Activated CD8-positive, alpha-beta memory T cell treated with anti-CD3 and anti-CD28 coated beads for 24 hours (primary cell): ENCODE results near the gene SNX19.
"Not testable (repeated sequence)": the region's sequence is repeated elsewhere in the genome, so short reads cannot be mapped to it uniquely, and the experiment has no call there.

ENCODE experiments used
- DNase-seq: peaks from one replicate; pipeline ENCODE4 v3.0.0-alpha.2; 2020

SNX19 gene, protein sequence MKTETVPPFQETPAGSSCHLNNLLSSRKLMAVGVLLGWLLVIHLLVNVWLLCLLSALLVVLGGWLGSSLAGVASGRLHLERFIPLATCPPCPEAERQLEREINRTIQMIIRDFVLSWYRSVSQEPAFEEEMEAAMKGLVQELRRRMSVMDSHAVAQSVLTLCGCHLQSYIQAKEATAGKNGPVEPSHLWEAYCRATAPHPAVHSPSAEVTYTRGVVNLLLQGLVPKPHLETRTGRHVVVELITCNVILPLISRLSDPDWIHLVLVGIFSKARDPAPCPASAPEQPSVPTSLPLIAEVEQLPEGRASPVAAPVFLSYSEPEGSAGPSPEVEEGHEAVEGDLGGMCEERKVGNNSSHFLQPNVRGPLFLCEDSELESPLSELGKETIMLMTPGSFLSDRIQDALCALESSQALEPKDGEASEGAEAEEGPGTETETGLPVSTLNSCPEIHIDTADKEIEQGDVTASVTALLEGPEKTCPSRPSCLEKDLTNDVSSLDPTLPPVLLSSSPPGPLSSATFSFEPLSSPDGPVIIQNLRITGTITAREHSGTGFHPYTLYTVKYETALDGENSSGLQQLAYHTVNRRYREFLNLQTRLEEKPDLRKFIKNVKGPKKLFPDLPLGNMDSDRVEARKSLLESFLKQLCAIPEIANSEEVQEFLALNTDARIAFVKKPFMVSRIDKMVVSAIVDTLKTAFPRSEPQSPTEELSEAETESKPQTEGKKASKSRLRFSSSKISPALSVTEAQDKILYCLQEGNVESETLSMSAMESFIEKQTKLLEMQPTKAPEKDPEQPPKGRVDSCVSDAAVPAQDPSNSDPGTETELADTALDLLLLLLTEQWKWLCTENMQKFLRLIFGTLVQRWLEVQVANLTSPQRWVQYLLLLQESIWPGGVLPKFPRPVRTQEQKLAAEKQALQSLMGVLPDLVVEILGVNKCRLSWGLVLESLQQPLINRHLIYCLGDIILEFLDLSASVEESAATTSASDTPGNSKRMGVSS

DNA sequence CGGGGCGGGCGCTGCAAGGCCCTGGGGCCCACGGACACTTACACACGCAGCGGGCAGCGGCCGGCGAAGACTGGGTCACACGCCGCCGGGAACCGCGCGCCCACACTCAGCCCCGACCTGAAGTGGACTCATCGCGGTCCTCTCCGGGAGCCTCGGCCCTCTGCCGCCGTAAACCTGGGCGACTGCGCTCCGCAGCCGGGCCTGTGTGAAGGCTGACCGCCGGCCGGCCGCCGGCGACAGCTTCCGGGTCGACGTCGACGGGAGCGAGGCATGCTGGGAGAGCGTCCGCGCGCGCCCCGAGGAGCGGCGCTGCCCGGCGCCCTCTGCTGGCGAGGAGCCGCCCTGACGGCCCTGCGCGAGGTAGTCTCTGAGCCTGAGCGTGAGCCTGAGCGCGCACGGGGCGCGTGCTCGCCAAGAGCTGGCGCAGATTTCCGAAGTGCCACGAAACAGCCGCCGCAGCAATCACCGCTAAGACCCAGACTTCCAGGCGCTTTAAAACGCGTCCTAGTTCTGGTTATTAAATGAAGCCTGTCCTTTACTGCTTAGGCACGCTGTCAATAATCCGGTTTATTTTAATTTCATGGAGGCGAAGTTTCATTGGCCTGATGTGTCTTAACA, at the start of gene SNX19:
Gene SNX19 (minus strand): TSS at position 242 of the 618 bp plus-strand sequence. CDS start 540 bp downstream, outside the sequence.
- DNase-seq: peak; percentile 94

DNA sequence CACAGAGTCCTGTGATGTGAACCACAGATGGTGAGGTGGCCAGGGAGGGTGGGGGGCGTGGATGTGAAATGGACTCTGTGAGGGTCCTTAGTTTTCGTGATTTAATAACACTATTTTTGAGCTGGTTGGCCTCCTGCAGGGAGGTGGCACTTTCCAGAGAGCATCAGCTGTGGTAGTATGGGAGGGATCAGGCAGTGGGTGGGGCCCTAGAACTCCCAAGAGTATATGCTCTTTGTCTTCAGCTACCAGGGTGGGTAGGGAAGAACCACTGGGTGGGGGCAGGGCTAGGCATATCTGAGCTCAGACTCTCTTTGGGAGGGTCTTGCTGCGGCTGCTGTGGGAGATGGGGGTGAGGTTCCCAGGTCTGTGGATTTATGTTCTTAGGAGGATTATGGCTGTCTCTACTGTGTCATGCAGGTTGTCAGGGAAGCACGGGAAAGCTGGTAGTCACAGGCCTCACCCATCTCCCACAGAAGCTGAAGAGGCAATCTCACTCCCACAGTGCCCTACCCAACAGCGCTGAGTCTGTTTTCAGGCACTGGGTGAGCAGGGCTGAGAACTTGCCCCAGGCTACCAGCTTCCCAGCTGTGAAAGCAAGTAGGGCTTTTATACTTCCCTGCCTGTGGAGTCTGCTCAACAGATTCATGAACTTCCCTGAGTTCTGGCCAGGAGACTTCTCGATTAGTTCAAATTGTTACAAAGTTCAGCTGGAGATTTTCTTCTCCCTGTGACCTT, 47.9 kb upstream of the SNX19 start:
- no peak for DNase-seq

DNA sequence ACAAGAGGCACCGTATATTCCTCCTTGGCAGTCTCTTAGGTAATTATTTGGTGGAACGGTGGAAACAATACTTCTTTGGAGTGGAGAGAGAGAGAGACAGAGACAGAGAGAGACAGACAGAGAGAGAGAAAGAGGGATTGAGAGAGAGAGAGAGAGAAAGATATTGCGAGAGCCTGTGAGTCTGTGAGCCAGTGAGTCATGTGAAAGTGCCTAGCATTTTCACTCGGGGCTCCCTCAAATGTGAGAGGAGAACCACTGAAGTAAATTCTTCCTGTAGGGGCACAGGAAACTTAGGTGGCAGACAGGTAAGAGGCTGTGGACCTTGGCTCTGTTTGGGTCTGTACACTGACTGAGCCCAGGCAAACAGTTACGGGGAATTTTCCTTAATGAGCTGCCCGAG, 31.6 kb upstream of the SNX19 start:
- DNase-seq: no peak

DNA sequence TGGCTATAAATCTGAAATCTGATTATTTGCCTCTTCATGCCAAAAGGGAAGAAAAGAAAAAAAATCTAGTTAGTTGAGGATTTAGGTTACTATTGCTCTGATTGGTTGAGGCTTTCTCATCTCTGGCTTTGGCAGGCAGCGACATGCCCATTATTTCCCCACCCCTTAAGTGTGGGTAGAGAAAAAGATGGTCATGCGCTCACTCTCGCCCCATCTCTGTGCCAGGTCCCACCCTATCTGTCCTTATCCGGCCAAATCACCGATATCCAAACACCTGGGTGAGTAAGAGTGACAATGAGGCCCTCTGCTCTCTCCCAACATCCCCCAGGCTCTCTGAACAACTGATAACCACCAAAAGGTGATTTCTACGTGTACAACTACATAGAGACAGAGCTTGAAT, 31.2 kb upstream of the SNX19 start:
- DNase-seq: no peak

DNA sequence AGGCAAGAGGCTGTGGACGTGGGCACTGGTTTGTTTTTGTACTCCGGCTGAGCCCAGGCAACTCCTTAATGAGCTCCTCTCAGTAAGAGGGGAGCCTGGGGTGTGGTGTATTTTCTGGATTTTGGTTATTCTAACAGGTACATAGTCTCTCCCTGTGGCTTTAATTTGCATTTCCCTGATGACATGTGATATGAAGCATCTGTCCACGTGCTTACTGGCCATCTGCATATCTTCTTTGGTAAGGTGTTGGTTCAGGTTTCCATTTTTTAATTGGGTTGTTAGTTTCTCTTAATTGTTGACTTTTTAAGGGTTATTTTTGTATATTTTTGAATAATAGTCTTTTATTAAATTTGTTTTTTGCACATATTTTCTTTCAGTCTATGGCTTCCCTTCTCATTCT, 30.8 kb upstream of the SNX19 start:
- no peak for DNase-seq

DNA sequence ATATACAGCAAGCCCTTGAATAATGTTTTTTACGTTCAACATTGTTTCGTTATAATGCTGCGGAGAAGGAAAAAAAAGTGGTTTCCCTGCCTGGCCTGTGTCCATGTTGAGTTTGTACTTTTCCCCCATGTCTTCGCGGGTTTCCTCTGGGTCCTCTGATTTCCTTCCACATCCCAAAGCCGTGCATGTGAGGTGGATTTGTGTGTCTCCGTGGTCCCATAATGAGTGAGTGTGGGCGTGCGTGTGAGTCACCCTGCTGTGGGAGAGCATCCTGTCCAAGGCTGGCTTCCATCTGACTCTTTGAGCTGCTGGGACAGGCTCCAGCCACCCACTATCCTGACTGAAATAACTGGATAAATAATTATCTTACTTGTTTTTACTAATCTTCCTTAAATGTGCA, 29.6 kb upstream of the SNX19 start:
- no peak for DNase-seq

DNA sequence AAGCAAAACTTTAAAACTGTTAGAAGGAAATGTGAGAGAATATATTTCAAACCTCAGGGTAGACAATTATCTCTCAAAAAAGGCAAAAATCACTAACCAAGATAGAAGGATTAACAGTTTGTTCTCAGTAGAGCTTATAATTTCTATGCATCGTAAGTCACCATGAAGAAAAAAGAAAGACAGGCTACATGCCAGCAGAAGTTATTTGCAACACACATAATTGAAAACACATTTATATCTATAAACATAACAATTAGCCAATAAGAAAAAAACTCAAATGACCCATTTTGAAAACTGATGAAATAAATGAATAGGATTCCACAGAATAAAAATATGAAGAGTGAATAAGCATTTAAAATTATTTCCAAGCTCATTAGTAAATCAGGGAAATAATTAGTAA, 24.4 kb upstream of the SNX19 start:
- DNase-seq: no peak

DNA sequence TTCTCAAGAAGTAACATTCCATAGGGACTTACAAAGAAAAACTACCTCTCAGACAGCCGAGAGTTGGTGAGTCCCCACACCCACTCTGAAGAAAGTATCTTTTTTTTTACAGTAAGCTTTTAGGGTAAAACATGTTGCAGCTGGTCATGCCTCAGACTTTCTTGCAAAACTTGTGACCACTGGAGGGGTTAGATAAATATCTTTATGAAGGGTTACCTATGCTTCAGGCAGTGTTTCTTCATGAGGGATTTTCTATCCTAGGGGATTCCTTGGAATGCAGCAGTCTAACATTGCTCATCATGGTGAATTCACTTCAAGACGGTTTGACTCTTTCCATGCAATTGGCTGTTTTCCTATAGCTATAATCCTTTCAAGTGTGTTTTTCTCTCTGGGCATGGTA, 20.8 kb upstream of the SNX19 start:
- no peak for DNase-seq

DNA sequence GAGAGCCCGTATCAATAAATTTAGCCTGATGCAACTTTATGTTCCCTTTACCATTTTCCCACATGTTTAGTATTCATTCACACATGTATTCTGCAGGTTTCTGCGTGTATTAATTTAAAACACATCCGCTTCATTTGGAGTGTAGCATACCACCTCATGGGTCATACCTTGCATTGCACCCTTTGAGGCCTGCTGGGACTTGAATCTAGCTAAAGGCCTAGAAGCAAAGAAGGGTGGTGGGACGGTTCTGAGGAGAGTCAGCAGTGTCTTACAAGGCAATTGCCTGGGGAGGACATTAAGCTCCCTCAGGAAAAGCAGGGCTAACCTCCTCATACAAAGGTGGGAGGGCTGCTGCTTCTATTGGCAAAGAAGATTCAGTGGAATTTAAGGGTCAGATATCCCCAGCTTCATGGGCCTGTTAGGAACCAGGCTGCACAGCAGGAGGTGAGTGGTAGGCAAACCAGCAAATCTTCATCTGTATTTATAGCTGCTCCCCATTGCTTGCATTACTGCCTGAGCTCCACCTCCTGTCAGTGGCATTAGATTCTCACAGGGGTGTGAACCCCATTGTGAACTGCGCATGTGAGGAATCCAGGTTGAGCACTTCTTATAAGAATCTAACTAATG, 15.9 kb upstream of the SNX19 start:
- DNase-seq: no peak

DNA sequence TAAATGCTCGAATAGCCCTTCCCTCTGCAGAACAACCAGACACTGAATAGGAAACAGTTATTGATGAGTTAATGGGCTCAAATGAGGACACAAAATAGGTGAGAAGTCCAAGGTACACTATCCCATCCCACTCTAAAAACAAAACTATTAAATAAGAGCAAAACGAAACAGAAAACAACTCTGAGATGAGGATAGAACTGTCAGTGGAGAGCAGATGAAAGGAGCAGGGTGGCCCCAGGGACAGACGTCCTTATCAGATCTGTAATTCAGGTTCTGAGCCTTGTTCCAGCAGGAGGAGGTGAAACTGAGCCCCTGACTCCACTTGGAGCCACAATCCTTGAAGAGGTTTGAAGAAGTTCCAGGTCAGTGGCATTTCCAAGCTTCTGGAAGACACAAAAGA, 8.5 kb upstream of the SNX19 start:
- DNase-seq: no peak

DNA sequence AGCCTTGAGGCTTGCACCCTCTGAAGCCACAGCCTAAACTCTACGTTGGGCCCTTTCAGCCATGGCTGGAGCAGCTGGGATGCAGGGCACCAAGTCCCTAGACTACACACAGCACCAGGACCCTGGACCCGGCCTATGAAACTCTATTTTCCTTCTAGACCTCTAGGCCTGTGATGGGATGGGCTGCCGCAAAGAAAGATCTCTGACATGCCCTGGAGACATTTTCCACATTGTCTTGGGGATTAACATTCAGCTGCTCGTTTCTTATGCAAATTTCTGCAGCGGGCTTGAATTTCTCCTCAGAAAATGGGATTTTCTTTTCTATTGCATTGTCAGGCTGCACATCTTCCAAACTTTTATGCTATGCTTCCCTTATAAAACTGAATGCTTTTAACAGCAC, 4.3 kb upstream of the SNX19 start:
- not testable (repeated sequence) for DNase-seq

DNA sequence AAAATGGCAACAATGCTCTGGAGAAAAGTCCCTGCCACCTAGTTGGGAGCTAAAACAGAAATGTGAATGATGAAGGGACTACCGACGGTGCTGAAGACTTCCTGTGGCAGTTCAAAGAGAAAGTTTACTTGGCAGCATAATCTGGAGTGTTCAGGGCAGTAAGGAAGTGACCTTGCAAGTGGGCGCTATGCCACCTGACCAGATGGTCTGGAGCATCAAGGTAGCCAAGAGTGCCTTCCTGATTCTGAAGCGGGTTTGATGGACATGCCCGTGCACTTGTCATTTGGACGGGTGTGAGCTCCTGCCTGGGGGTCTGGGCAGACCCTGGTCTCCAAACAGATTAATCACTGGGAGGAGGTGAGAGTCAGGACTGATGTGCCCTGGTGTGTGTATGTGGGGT, 1.8 kb upstream of the SNX19 start:
- DNase-seq: no peak

DNA sequence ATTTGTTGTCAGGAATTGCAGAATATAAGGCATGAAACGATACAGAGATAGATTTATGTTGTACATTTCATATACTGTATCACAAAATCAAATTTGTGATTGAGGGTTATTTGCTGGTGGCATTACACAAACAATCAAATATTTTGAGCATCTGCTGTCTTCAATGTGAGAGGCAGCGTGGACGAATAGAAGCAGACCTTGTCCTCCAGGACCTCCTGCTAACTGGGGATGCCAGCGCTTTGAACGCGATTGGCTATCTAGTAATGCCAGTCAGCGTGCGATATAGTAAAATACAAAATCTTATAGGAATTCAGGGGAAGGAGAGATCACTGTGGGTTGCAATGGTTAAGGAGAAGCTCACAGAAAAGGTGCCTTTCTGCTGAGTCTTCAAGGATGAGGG, 631 bp upstream of the SNX19 start:
- DNase-seq: no peak

DNA sequence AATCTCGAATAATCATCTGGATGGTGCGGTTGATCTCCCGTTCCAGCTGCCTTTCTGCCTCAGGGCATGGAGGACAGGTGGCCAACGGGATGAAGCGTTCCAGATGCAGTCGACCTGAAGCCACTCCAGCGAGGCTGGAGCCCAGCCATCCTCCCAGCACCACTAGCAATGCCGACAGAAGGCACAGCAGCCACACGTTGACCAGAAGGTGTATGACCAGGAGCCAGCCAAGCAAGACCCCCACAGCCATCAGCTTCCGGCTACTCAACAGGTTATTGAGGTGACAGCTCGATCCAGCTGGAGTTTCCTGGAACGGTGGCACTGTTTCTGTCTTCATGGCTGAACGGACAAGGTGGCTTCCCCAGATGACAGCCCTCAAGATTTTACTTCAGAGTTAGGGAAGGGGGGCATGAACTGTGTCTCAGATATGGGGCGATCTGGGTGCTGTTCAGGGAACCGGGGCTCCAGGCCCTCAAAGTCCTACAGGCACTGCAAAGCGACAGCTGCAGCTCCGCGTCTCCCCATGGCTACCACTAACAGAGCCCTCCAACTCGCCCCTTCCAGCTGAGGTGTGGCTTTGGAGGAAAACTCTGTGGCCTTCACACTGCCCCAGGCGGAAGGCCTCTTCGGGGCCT, 559 bp downstream of the SNX19 start:
- DNase-seq: no peak

DNA sequence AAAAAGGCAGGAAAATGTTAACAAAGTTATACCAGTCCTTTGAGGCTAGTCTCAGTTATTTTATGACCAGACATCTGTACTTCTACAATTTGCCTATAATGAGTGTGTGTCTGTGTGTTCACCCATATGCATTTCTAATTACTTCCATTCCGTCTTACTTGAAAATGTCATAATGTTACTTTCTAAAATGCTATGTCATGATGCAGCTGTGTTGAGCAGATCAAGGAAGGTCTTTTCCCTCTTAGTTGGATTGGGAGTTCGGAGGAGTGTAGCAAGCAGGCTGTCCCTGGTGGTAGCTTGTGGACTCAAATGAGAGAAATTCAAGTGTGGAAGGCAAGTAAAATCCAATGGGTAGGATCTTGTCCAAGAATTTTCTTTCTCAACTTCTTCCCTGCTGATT, 3.0 kb downstream of the SNX19 start:
- no peak for DNase-seq

DNA sequence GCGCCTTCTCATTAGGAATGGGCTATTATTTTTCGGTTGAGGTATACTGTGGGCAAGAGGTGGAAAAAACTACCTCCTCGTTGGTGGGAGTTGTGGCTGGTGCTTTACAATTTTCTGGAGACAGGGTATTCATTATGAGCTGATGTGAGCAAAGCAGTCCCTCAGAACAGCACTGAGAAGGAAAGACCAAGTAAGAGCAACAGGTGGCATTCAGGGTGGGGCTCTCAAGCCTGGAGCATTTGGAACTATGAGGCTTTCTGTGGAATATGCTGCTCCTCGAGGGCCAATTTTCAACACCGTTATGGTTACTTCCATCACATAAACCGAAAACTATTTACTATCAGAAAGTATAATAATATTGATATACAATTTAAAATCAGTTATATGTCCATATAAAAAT, 3.7 kb downstream of the SNX19 start:
- no peak for DNase-seq

DNA sequence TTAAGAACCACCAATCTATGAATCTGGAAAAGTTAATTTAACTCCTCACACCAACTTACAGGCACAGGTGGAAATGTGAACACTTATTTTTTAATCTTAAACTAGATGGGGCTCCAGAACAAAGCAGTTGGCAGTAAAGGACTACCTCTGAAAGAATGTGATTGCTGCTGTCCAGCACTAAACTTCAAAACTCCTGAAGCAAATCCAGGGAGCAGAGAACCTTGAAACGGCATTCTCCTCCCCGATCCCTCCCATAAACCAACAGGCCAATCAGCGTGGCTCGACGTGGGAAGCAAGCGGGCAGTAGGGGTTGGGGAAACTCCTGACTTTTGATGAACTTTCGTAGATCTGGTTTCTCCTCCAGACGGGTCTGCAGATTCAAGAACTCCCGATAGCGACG, 5.0 kb downstream of the SNX19 start:
- DNase-seq: no peak

DNA sequence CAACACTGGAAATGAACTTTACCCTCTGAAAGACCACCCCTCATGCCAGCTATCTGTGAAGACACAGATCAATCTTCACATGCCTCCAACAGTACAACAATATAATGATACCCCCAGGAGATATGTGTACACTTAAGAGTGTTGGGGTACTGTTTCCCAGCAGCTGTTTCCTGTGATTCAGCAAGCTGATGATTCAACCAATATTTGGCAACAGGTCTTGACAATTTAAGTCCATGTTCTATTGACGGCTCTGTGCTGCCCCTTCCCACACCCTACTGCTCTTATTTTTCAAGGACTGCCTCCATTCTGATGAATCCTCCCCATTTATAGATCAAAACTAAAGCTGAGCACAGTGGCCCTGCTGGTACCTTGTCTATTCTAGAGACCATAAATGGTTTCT, 6.6 kb downstream of the SNX19 start:
- DNase-seq: no peak

DNA sequence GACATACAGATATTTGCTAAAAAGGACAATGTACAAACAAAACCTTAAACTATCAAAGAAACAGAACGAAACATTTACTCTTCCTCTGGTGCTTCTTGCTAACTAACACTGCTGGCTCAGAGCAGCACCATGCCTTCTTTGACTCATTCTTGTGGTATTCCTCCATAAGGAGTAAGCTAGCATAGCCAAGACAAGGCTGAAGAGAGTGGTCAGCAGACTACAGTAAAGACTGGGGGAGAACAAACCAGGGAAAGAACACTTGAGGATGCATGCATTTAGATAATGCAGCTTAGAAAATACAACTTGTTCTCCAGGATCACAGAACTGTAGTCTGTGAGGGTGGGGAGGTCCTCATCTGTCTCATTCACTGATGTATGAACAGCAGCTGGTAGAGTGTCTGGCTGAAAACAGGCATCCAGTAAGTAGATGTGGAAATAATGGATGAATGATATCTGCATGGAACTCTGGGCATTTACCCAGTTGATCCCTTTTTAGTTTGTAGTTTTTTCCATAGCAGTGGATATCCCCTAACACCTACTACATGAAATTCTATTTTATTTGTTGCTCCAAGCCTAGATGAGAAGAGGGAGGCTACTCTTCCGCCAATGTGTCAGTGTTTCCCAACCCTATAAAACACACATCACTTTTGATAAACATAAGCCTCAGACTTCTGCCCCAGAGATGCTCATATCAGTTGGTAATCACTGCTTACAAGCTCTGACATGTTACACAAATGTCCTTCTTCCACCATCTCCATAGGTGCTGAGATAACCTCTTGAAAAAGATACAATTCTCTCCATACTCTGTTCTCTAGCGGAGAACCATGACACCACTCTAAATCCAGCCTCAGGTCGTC, 7.3 kb downstream of the SNX19 start:
- no peak for DNase-seq

DNA sequence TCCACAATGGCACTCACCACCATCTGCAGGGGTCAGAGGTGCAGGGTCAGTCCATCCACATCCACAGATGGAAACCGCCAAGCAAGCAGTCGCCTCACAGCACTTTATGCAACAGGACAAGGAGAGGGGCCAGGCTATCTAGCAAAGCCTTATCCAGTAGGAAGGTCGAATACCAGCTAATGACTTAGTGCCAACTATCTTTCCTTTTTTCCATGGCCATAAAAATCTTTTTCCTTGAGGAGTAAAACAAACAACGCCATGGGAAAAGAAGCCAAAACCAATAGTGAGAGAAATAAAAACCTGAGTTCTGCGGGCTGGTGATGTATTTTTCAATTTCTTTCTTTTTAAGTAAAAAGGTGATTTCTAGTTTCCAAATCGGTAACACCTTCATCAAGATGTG, 8.2 kb downstream of the SNX19 start:
- DNase-seq: no peak

DNA sequence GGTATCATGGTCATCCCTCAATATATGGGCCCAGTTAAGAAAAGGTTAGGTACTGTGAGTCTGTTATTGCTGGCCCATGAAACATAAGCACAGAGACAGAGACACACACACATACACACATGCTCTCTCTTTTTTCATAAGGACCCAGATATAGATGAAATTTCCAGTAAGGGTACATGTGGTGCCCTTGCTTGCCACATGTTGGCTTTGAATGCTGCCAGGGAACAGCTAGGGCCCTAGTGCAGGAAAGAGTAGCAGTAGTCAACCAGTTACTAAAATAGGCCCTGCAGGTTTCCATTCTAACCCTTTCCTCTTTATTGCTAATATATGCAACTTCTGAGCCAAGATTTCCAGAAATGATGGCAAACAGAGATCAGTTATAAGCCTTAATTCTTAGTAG, 9.1 kb downstream of the SNX19 start:
- no peak for DNase-seq
